22Rv1 (cell line): ENCODE results near the gene CD300E.

ENCODE experiments used
- H3K27ac ChIP-seq: fragments of 450-650 bp; 2 replicates; pipeline ENCODE4 v1.5.1; 2017
- ZFX ChIP-seq: fragments of 450-650 bp; IDR thresholded peaks from 2 replicates; pipeline ENCODE4 v1.6.1; 2017; ENCODE audit warnings: antibody characterized with exemption, borderline replicate concordance
- TF ChIP-seq, protein P1 (sequence below): fragments of 450-650 bp; IDR thresholded peaks from 2 replicates; pipeline ENCODE4 v1.5.1; 2017; ENCODE audit warnings: mild to moderate bottlenecking

CD300E gene

DNA sequence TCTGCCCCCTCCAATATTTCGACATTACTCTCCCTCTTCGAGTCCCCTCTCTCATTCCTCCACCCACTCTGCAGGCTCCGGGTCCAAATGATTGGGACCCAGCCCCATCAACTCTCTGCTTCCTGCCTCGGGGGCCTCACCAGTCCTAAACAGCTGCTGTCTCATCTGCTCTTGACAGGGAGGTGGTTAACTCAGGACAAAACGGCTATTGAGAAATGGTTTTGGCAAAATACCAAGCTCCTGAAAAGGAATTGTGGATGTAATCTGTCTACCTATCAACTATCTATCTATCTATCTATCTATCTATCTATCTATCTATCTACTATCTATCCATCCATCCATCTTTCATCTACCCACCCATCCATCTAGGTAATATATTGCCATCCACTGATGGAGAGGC, 58.4 kb downstream of the CD300E start:
- H3K27ac ChIP-seq = no peak overlapping the region
- no peak for TF ChIP-seq ZFX
- TF ChIP-seq, protein P1, sequence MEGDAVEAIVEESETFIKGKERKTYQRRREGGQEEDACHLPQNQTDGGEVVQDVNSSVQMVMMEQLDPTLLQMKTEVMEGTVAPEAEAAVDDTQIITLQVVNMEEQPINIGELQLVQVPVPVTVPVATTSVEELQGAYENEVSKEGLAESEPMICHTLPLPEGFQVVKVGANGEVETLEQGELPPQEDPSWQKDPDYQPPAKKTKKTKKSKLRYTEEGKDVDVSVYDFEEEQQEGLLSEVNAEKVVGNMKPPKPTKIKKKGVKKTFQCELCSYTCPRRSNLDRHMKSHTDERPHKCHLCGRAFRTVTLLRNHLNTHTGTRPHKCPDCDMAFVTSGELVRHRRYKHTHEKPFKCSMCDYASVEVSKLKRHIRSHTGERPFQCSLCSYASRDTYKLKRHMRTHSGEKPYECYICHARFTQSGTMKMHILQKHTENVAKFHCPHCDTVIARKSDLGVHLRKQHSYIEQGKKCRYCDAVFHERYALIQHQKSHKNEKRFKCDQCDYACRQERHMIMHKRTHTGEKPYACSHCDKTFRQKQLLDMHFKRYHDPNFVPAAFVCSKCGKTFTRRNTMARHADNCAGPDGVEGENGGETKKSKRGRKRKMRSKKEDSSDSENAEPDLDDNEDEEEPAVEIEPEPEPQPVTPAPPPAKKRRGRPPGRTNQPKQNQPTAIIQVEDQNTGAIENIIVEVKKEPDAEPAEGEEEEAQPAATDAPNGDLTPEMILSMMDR = no peak

DNA sequence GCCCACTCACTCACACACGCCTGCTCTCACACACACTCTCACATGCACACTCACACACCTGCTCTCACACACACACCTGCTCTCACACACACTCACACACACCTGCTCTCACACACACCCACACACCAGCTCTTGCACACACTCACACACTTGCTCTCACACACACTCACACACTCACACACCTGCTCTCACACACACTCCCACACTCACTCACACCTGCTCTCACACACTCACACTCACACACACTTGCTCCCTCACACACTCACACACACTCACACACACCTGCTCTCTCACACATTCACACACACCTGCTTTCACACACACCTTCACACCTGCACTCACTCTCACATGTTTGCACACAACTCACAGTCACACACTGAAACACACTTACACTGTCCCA, 60.2 kb downstream of the CD300E start:
- TF ChIP-seq, protein P1 = no peak
- no peak for TF ChIP-seq ZFX
- no peak overlapping the region for H3K27ac ChIP-seq

DNA sequence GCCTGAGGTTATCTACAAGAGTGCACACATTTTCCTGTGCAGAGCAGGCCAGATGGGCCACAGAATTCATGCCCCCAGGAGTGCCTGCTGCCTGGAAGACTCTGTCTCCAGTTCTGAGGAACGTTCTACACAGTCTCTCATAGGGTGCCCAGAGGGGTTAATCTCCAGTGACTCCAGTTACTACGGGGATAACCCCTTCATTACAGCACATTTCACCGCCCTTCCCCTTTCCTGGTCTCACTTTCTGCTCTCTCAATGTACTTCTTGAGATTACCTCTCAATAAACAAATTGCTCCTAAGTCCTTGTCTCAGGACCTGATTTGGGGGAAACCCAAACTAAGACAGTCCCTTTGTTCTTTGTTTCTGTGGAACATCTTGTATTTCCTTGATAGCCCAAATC, 62.0 kb downstream of the CD300E start:
- no peak overlapping the region for H3K27ac ChIP-seq
- TF ChIP-seq, protein P1 = no peak
- no peak for TF ChIP-seq ZFX
